HG02571 (cell line): ENCODE data around the gene ZNF804B.

Experiments
- ATAC-seq: cut with Tn5 transposase; IDR thresholded peaks from one replicate; pipeline ENCODE4 v1.9.1; 2021; ENCODE audit warnings: mild to moderate bottlenecking, moderate library complexity; ENCODE audit not compliant: unreplicated experiment

Gene ZNF804B

DNA sequence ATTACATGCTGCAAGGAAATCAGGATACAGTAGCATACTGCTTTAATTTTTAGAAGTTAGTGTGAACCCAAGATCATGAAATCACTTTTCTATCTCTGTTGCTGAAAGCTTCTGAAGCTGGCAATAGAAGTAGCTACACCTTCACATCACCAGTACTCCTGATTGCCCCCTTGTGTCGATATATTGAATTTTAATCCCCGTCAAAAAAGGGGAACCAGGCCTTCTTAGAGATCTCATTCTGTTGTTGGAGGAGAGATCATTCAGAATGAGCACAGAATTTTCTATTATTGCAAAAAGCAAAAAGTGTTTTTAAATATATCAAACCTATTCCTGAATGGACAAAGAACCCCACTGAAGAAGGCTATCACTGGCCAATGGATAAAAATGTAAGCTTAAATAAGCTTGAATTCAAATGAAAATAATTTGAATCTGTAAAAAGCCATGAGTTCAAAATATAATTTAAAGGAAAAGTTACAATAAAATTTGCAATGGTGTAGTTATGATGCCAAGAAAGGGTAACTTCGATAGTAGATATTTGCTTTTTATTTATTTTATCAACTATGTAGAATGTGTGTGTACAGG is 75.7 kb downstream of the ZNF804B start:
- peak; percentile 72 for ATAC-seq

- no peak for ATAC-seq
Observed at GRCh38 chr7:88842201-88842600, 82.7 kb downstream of the ZNF804B start.

DNA sequence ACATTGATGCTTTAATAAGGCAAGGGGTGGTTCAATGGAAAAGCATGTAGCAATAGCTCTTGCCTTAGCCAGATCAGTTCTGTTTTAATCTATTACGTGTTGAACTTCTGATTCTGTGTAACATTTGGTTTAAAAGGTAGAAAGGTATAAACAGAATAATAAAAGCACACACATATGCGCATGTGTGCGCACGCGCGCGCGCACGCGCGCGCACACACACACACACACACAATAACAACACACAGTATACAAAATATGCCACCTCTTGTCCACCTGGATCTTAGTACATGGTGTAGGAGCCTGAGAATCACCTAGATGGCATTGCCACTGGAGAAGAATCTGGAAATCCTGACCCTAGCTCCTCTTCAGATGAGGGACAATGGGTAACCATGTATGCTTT is 85.6 kb downstream of the ZNF804B start:
- no peak for ATAC-seq

- no peak for ATAC-seq
Observed at GRCh38 chr7:88851220-88851619, 91.7 kb downstream of the ZNF804B start.

- no peak for ATAC-seq
Observed at GRCh38 chr7:88859288-88859687, 99.8 kb downstream of the ZNF804B start.

DNA sequence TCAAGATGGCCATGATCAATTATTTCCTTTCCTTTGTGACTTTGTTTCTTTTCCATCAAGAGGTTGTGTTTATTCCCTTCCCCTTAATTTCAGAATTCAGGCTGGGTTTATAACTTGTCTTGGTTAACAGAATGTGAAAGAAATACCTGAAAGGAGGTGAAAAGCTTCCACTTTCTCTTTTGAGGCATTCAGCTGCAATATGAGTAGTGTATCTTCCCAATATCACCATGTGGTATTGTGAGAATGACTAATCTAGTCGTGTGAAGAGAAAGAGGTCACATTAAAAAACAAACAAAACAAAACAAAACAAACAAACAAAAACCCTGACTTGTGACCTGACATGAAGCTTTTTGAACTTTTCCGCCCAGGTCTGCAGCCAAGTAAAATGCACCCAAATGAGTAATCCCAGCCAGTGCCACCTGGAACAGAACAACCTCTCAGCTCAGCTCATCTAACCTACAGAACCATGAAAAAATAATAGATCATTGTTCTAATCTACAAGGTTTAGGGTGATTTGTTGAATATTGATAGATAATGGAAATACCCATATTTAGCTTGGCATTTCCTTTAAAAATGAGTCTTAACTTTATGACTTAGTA is 106.9 kb downstream of the ZNF804B start:
- ATAC-seq = no peak

GRCh38 chr7:88867158-88867557 is 107.7 kb downstream of the ZNF804B start:
- no peak for ATAC-seq

DNA sequence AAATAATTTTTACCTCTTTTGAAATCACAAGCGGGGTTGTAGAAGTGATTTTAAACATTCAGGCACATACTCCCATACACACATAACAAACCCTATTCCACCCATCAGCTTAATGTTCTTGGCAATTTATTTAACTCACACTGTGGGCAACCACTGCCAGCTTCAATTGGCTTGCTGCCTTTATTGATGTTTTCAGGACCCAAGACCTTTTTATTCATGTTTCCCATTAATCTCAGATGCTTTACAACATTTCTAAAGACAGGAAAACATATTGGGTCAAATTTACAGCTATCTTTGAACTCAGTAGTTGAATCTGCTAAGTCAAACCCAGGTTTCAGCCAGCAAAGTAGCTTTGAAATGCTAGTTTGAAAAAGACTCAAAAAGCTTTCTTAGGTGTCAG is 109.0 kb downstream of the ZNF804B start:
- no peak for ATAC-seq

DNA sequence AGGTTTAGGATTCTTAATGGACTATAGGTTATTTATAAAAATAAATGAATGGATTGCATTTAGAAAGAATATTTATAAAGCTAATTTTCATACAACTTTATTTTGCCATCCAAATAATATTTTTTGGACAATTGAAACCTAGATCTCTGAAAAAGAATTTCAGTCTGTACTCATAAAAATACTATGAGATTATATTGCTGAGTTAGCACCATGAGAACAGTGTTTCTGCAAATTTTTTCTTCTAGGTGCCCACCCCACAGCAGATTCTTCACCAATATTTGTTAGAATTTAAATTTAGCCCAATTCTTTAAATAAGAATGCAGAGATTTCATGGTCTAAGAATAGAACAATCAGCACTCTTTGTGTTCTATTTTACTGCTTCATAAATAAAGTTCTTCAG is 121.6 kb downstream of the ZNF804B start:
- ATAC-seq = no peak

- no peak for ATAC-seq
Observed at GRCh38 chr7:88885131-88885530, 125.6 kb downstream of the ZNF804B start.

GRCh38 chr7:88888684-88889083 is 129.2 kb downstream of the ZNF804B start:
- ATAC-seq = no peak

GRCh38 chr7:88910516-88910915 is 151.0 kb downstream of the ZNF804B start:
- no peak for ATAC-seq

DNA sequence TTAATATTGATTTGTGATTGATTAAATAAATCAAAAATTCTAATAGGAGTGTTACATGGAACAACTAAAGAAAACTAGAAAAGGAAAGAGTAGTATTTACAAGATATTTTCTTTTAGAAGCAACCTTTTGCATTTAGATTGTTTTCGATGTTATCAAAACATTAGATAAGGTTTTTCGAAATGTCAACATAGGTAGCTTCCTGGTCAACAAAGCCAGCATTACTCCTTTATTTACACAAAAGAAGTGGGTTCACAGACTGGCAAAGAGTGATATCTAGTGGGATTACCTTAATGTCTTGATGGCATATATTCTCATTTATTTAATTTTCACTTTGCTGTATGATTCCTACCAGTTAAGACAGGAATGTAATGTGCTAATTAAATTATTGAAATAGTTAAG is 153.4 kb downstream of the ZNF804B start:
- no peak for ATAC-seq

DNA sequence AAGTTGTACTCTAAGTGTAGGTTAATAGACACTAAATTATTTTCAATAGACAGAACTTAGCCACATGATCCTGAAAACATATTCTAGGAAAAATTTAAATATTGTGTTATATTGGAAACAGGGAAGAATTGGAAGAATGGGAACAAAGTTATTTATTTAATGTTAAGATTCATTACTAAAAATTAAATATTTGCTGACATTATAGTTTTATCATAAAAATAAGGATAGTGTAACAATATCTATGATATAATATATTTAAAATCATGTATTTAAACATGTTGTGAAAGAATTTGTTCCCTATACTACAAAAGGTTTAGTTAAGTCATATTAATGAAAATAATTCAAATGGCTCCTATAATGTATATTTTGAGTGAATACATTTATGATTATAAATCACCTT is 156.1 kb downstream of the ZNF804B start:
- ATAC-seq = no peak

- no peak for ATAC-seq
Observed at GRCh38 chr7:88919478-88920131, 160.1 kb downstream of the ZNF804B start.

DNA sequence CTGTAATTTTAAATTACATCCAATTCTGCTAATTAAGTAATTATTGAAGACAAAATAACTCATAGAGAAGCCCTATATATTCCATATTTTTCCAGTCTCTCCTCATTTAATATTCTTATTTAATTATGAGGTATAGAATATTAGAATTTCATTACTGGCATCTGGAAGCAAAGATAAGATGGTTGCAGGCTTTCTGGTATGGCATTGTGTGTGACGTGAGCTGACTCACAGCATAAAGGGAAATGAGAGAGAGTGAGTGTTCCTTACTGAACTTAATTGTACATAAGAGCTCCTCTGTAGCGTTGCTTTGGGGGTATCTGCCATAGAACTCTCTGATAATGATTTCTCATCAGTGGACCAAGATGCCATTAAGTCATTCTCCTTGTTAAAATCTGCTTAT is 163.4 kb downstream of the ZNF804B start:
- no peak for ATAC-seq

GRCh38 chr7:88928276-88928675 is 168.8 kb downstream of the ZNF804B start:
- no peak for ATAC-seq

- no peak for ATAC-seq
Observed at GRCh38 chr7:88929719-88930118, 170.2 kb downstream of the ZNF804B start.

- ATAC-seq = no peak
Observed at GRCh38 chr7:88933285-88933684, 173.8 kb downstream of the ZNF804B start.

DNA sequence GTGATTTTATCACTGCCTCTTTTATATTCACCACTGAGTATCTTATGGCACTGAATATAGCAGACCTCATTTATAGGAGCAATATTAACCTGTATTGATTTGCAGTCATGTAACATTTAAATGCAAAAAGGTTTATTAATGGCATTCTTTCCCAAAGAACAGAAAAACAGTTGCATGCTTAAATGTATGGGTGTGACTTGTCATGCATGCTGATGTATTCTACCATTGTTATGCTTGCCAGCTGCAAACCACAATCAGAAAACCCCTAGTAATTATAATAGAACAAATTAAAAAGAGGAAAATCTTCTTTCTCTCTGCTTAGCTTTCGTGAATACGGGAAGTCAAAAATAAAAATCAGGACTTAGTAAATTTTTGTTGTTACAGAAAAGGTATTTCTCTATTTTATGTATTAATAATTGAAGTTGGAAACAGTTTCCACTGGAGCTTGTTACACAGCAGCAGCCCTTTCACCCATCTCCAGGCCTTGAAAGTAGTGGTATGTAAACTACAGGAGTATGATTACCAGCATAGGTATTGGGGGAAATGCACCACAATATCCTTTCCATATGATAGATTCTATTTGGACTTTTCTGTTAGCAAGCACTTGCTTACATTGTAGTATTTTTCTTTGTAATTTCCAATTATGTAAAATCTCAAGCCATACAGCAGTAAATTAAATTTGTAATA is 183.5 kb downstream of the ZNF804B start:
- no peak for ATAC-seq

DNA sequence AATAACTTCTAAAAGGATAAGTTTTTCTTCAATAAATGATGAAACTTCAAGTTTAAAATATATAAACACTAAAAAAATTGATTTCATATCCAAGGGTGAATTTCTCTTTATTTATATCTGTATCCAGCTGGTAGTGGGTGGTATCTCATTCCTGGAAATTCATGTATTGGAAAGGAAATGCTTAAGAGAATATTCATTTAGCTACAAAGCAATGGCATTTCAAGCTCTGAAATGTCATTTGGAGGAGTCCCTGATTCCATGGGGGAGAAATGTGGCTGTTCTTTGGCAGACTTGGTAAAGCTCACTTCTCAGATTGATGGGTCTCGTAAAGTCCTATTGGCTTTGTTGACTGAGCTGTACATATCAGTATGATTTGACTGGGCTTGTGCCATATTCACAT is 192.3 kb downstream of the ZNF804B start:
- no peak for ATAC-seq

DNA sequence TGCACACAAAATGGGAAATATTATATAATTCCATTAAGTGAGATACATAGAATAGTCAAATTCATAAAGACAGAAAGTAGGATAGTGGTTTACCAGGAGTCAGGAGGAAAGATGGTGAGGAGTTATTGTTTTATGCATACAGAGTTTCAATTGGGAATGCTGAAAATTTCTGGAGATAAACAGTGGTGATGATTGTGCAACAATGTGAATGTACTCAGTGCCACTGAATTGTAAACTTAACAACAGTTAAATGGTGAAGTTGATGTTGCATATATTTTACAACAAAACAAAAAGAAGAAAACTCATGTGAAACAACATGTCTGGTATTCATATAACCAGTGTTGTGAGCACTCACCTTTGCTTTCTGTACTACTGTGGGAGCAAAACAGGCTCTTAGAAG is 204.9 kb downstream of the ZNF804B start:
- no peak for ATAC-seq
